DND-41 (cell line): ENCODE measurements around the gene SLC24A4.

ENCODE experiments used
- ATAC-seq: fragments of 200-7000 bp; cut with Tn5 transposase; 3 replicates; pipeline ENCODE4 v1.9.1; 2021; ENCODE audit warnings: low read depth; ENCODE audit not compliant: insufficient read depth
- DNase-seq: peaks from one replicate; pipeline ENCODE4 v3.0.0-alpha.2; 2020
- H2AFZ ChIP-seq: 2 replicates; pipeline ENCODE4 v1.6.0; 2012; ENCODE audit warnings: low read depth, low read length
- H3K27ac ChIP-seq: 2 replicates; pipeline ENCODE4 v1.5.1; 2012; ENCODE audit warnings: low read length, inconsistent platforms
- H3K27me3 ChIP-seq: fragments of 200-600 bp; sonication (generic); 2 replicates; pipeline ENCODE4 v1.6.0; 2012; ENCODE audit warnings: low read length, mild to moderate bottlenecking, inconsistent platforms; ENCODE audit not compliant: insufficient read depth, poor library complexity
- H3K36me3 ChIP-seq: 2 replicates; pipeline ENCODE4 v1.5.1; 2012; ENCODE audit warnings: low read length, inconsistent platforms; ENCODE audit not compliant: insufficient read depth
- H3K4me1 ChIP-seq: 2 replicates; pipeline ENCODE4 v1.5.1; 2012; ENCODE audit warnings: mild to moderate bottlenecking, low read length; ENCODE audit not compliant: insufficient read depth
- H3K4me2 ChIP-seq: 2 replicates; pipeline ENCODE4 v1.6.0; 2012; ENCODE audit warnings: mild to moderate bottlenecking, moderate library complexity, low read length, inconsistent platforms; ENCODE audit not compliant: insufficient read depth
- H3K4me3 ChIP-seq, 2 experiments: fragments of 200-600 bp in 1 of 2; shearing (Covaris generic) in 1 of 2; 2 replicates each; pipeline ENCODE4 v1.5.1; 2012 to 2016; ENCODE audit warnings: inconsistent platforms in 2 of 2, low read length in 2 of 2, mild to moderate bottlenecking in 2 of 2, low read depth in 1 of 2, moderate library complexity in 1 of 2
- H3K79me2 ChIP-seq: 2 replicates; pipeline ENCODE4 v1.6.0; 2012; ENCODE audit warnings: low read length, inconsistent platforms; ENCODE audit not compliant: insufficient read depth
- H3K9ac ChIP-seq: 2 replicates; pipeline ENCODE4 v1.6.0; 2012; ENCODE audit warnings: low read depth, mild to moderate bottlenecking, inconsistent platforms, low read length, moderate library complexity
- H3K9me3 ChIP-seq: 2 replicates; pipeline ENCODE4 v1.5.1; 2012; ENCODE audit warnings: low read length, moderate library complexity, mild to moderate bottlenecking, inconsistent platforms; ENCODE audit not compliant: insufficient read depth, severe bottlenecking
- H4K20me1 ChIP-seq: 2 replicates; pipeline ENCODE4 v1.6.0; 2012; ENCODE audit warnings: low read length; ENCODE audit not compliant: insufficient read depth
- CTCF ChIP-seq: IDR thresholded peaks from 2 replicates; pipeline ENCODE4 v1.5.1; 2012; ENCODE audit warnings: borderline replicate concordance, low read length, moderate library complexity, mild to moderate bottlenecking; ENCODE audit not compliant: poor library complexity, severe bottlenecking; ENCODE audit errors: extremely low read depth
- EZH2 ChIP-seq: IDR thresholded peaks from 3 replicates; pipeline ENCODE4 v1.6.1; 2012; ENCODE audit warnings: borderline replicate concordance, low read depth, mild to moderate bottlenecking, moderate library complexity, low read length, inconsistent platforms; ENCODE audit not compliant: severe bottlenecking

The SLC24A4 gene

GRCh38 chr14:92475451-92476187 is 152.7 kb downstream of the SLC24A4 start:
- Histone ChIP-seq H3K4me2 (no peak overlapping the region), H3K9me3 (no peaks in the 10 kb centered on the region), H3K27ac (no peak overlapping the region), H2AFZ (no peak overlapping the region), H3K9ac (no peak overlapping the region), H3K79me2 (no peaks in the 10 kb centered on the region), H3K27me3 (peaks cover 2% of the 10 kb centered on the region), H3K36me3 (no peaks in the 10 kb centered on the region), H4K20me1 (no peaks in the 10 kb centered on the region), H3K4me3 (no peak overlapping the region), H3K4me1 (no peaks in the 10 kb centered on the region)
- DNase-seq (no peak), ATAC-seq (no peak)
- TF ChIP-seq CTCF (no peak), EZH2 (no peak)

- Histone ChIP-seq H3K9ac (no peak overlapping the region), H3K4me2 (no peak overlapping the region), H3K27ac (no peak overlapping the region), H3K9me3 (no peaks in the 10 kb centered on the region), H4K20me1 (no peaks in the 10 kb centered on the region), H3K4me1 (no peaks in the 10 kb centered on the region), H3K4me3 (no peak overlapping the region), H3K79me2 (no peaks in the 10 kb centered on the region), H2AFZ (no peak overlapping the region), H3K36me3 (no peaks in the 10 kb centered on the region), H3K27me3 (peaks cover 6% of the 10 kb centered on the region)
- DNase-seq, result no peak
- no peak for ATAC-seq
- no peak for TF ChIP-seq EZH2
- no peak for TF ChIP-seq CTCF
Observed at GRCh38 chr14:92480856-92481255, 157.9 kb downstream of the SLC24A4 start.

- H4K20me1 ChIP-seq, result no peaks in the 10 kb centered on the region
- no peaks in the 10 kb centered on the region for H3K36me3 ChIP-seq
- no peaks in the 10 kb centered on the region for H3K4me1 ChIP-seq
- no peak for TF ChIP-seq CTCF
- TF ChIP-seq EZH2, result no peak
- ATAC-seq (no peak), DNase-seq (no peak)
- no peaks in the 10 kb centered on the region for H3K9me3 ChIP-seq
- no peak overlapping the region for H3K9ac ChIP-seq
- no peak overlapping the region for H3K4me2 ChIP-seq
- H3K27me3 ChIP-seq, result peaks cover 6% of the 10 kb centered on the region
- no peak overlapping the region for H2AFZ ChIP-seq
- H3K79me2 ChIP-seq, result no peaks in the 10 kb centered on the region
- no peak overlapping the region for H3K4me3 ChIP-seq
- H3K27ac ChIP-seq, result no peak overlapping the region
Observed at GRCh38 chr14:92481386-92481785, 158.4 kb downstream of the SLC24A4 start.
